Effector CD8-positive, alpha-beta T cell (primary cell): ENCODE measurements around the gene PIGM.
"Not testable (repeated sequence)": the region's sequence is repeated elsewhere in the genome, so short reads cannot be mapped to it uniquely, and the experiment has no call there.

Experiments used
- DNase-seq: peaks from one replicate; lab custom pipeline; 2025; lab: John Stamatoyannopoulos, UW

The PIGM gene

GRCh38 chr1:160061369-160062229, 29.8 kb upstream of the PIGM start:
- no peak for DNase-seq

- no peak for DNase-seq
These were observed 26.3 kb upstream of the PIGM start for GRCh38 chr1:160058087-160058486.

GRCh38 chr1:160056648-160057169, 24.9 kb upstream of the PIGM start:
- no peak for DNase-seq

- DNase-seq: no peak
These were observed 22.0 kb upstream of the PIGM start for GRCh38 chr1:160053548-160054365.

- DNase-seq: no peak
These were observed 21.1 kb upstream of the PIGM start for GRCh38 chr1:160052936-160053335.

- DNase-seq: no peak
These were observed 18.8 kb upstream of the PIGM start for GRCh38 chr1:160050619-160051018.

- not testable (repeated sequence) for DNase-seq
These were observed 18.4 kb upstream of the PIGM start for GRCh38 chr1:160050182-160050581.

- no peak for DNase-seq
These were observed 17.3 kb upstream of the PIGM start for GRCh38 chr1:160049101-160049500.

- DNase-seq: no peak
These were observed 16.5 kb upstream of the PIGM start for GRCh38 chr1:160048335-160048734.

- no peak for DNase-seq
These were observed 15.6 kb upstream of the PIGM start for GRCh38 chr1:160047111-160047991.

- peak; percentile 20 for DNase-seq
These were observed 14.8 kb upstream of the PIGM start for GRCh38 chr1:160046494-160047110.

- DNase-seq: no peak
These were observed 13.9 kb upstream of the PIGM start for GRCh38 chr1:160045653-160046052.

GRCh38 chr1:160043543-160043942, 11.8 kb upstream of the PIGM start:
- DNase-seq: no peak

- no peak for DNase-seq
These were observed 8.7 kb upstream of the PIGM start for GRCh38 chr1:160040476-160040875.

GRCh38 chr1:160032165-160032820, 503 bp upstream of the PIGM start:
- DNase-seq: no peak

GRCh38 chr1:160030657-160031364, 979 bp downstream of the PIGM start:
- DNase-seq: no peak

GRCh38 chr1:160028426-160028825, 3.4 kb downstream of the PIGM start:
- no peak for DNase-seq

GRCh38 chr1:160025314-160025713, 6.5 kb downstream of the PIGM start:
- DNase-seq: no peak

GRCh38 chr1:160024195-160024905, 7.4 kb downstream of the PIGM start:
- DNase-seq: no peak
